Measurements from ENCODE around the gene ATP6AP2.

- TF ChIP-seq, protein P1, sequence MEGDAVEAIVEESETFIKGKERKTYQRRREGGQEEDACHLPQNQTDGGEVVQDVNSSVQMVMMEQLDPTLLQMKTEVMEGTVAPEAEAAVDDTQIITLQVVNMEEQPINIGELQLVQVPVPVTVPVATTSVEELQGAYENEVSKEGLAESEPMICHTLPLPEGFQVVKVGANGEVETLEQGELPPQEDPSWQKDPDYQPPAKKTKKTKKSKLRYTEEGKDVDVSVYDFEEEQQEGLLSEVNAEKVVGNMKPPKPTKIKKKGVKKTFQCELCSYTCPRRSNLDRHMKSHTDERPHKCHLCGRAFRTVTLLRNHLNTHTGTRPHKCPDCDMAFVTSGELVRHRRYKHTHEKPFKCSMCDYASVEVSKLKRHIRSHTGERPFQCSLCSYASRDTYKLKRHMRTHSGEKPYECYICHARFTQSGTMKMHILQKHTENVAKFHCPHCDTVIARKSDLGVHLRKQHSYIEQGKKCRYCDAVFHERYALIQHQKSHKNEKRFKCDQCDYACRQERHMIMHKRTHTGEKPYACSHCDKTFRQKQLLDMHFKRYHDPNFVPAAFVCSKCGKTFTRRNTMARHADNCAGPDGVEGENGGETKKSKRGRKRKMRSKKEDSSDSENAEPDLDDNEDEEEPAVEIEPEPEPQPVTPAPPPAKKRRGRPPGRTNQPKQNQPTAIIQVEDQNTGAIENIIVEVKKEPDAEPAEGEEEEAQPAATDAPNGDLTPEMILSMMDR (optimal IDR thresholded peaks at IDR 0.05 in 1 of 3, IDR thresholded peaks at IDR 0.05 in 1 of 3, conservative IDR thresholded peaks at IDR 0.05 in 1 of 3; ENCODE audit: extremely low read depth in 1 of 3, insufficient read depth in 2 of 3, low read length in 3 of 3) = no peak
- no peak for TF ChIP-seq EZH2 (IDR thresholded peaks at IDR 0.05; ENCODE audit: low read length)
Observed at GRCh38 chrX:40612511-40612910, 31.7 kb downstream of the ATP6AP2 start.
